Trophoblast cell (in vitro differentiated cells and primary cell): ENCODE results near the gene RNF157.

ENCODE experiments used
- DNase-seq, 2 donors: peaks; one replicate each; pipeline ENCODE4 v3.0.0-alpha.2; 2016
- H2AFZ ChIP-seq: 2 replicates; pipeline ENCODE4 v1.6.1; 2013; ENCODE audit warnings: low read length, moderate library complexity, mild to moderate bottlenecking; ENCODE audit not compliant: insufficient read depth, poor library complexity
- H2AK5ac ChIP-seq: 2 replicates; pipeline ENCODE4 v1.6.1; 2013; ENCODE audit warnings: mild to moderate bottlenecking, low read length
- H2BK120ac ChIP-seq: 2 replicates; pipeline ENCODE4 v1.6.1; 2013; ENCODE audit warnings: low read length, mild to moderate bottlenecking, moderate library complexity; ENCODE audit not compliant: insufficient read depth, poor library complexity
- H2BK12ac ChIP-seq: 2 replicates; pipeline ENCODE4 v1.6.1; 2013; ENCODE audit warnings: mild to moderate bottlenecking, low read length, moderate library complexity
- H2BK5ac ChIP-seq: 2 replicates; pipeline ENCODE4 v1.6.1; 2013; ENCODE audit warnings: low read length, low read depth, moderate library complexity, mild to moderate bottlenecking; ENCODE audit not compliant: poor library complexity
- H3K14ac ChIP-seq: 2 replicates; pipeline ENCODE4 v1.6.1; 2013; ENCODE audit warnings: mild to moderate bottlenecking, low read length
- H3K18ac ChIP-seq: 2 replicates; pipeline ENCODE4 v1.6.1; 2013; ENCODE audit warnings: mild to moderate bottlenecking, low read length
- H3K23ac ChIP-seq: 2 replicates; pipeline ENCODE4 v1.6.1; 2013; ENCODE audit warnings: low read length
- H3K27ac ChIP-seq: 2 replicates; pipeline ENCODE4 v1.5.1; 2013; ENCODE audit warnings: low read depth, mild to moderate bottlenecking, inconsistent platforms, low read length, moderate library complexity
- H3K27me3 ChIP-seq: 2 replicates; pipeline ENCODE4 v1.6.1; 2013; ENCODE audit warnings: inconsistent platforms, mild to moderate bottlenecking, low read length, moderate library complexity; ENCODE audit not compliant: insufficient read depth
- H3K36me3 ChIP-seq, 2 experiments: 1 replicate in 1 of 2; 2 replicates in 1 of 2; pipeline ENCODE4 v1.6.1; 2013; ENCODE audit warnings: low read length in 2 of 2, mild to moderate bottlenecking in 2 of 2, moderate library complexity in 1 of 2; ENCODE audit not compliant: insufficient read depth in 2 of 2, control insufficient read depth in 1 of 2
- H3K4ac ChIP-seq: 2 replicates; pipeline ENCODE4 v1.6.1; 2013; ENCODE audit warnings: low read depth, mild to moderate bottlenecking, low read length, moderate library complexity
- H3K4me1 ChIP-seq, 2 experiments: 1 replicate in 1 of 2; 2 replicates in 1 of 2; pipeline ENCODE4 v1.6.1; 2013; ENCODE audit warnings: low read length in 2 of 2, mild to moderate bottlenecking in 2 of 2, moderate library complexity in 1 of 2; ENCODE audit not compliant: insufficient read depth in 2 of 2, control insufficient read depth in 1 of 2
- H3K4me2 ChIP-seq: 2 replicates; pipeline ENCODE4 v1.6.1; 2013; ENCODE audit warnings: inconsistent platforms, mild to moderate bottlenecking, low read length, moderate library complexity
- H3K4me3 ChIP-seq: 2 replicates; pipeline ENCODE4 v1.5.1; 2013; ENCODE audit warnings: mild to moderate bottlenecking, low read depth, low read length, inconsistent platforms
- H3K79me1 ChIP-seq: one replicate; pipeline ENCODE4 v1.6.1; 2013; ENCODE audit warnings: low read length
- H3K79me2 ChIP-seq: 2 replicates; pipeline ENCODE4 v1.6.1; 2013; ENCODE audit warnings: low read length, mild to moderate bottlenecking; ENCODE audit not compliant: control insufficient read depth, insufficient read depth, poor library complexity
- H3K9ac ChIP-seq: 2 replicates; pipeline ENCODE4 v1.6.1; 2013; ENCODE audit warnings: mild to moderate bottlenecking, low read length
- H3K9me3 ChIP-seq: 2 replicates; pipeline ENCODE4 v1.6.1; 2013; ENCODE audit warnings: low read depth, mild to moderate bottlenecking, control low read depth, inconsistent platforms, low read length; ENCODE audit not compliant: insufficient read depth
- H4K12ac ChIP-seq: 2 replicates; pipeline ENCODE4 v1.6.1; 2013; ENCODE audit warnings: low read depth, mild to moderate bottlenecking, low read length, moderate library complexity
- H4K8ac ChIP-seq: 2 replicates; pipeline ENCODE4 v1.6.1; 2013; ENCODE audit warnings: low read depth, mild to moderate bottlenecking, low read length, moderate library complexity
- H4K91ac ChIP-seq: one replicate; pipeline ENCODE4 v1.6.1; 2013; ENCODE audit warnings: low read depth, mild to moderate bottlenecking, low read length, moderate library complexity
- WGBS: extraction: QIAGEN DNeasy Blood & Tissue Kit; methylation state at CpG from one replicate; pipeline ENCODE4 v1.1.7; 2013; ENCODE audit warnings: missing lambda C conversion rate; ENCODE audit not compliant: insufficient read length, insufficient coverage; ENCODE audit errors: extremely low coverage; 5-methylcytosine and 5-hydroxymethylcytosine counted together

RNF157 gene

GRCh38 chr17:76124582-76125390 lies 115.5 kb downstream of the RNF157 start:
- Histone ChIP-seq H2BK5ac (no peak overlapping the region), H3K4me3 (no peak overlapping the region), H3K9ac (no peak overlapping the region), H4K12ac (no peak overlapping the region), H2BK120ac (no peak overlapping the region), H3K79me1 (peaks cover 8% of the 10 kb centered on the region), H3K18ac (no peak overlapping the region), H3K27me3 (no peaks in the 10 kb centered on the region), H3K36me3 (no peaks in the 10 kb centered on the region), H3K4me1 (peaks cover 0 to 8% of the 10 kb centered on the region in 2 experiments), H4K91ac (no peak overlapping the region), H3K14ac (no peak overlapping the region), H3K27ac (no peak overlapping the region), H3K4ac (no peak overlapping the region), H4K8ac (no peak overlapping the region), H2AK5ac (no peak overlapping the region), H3K23ac (no peak overlapping the region), H2AFZ (no peak overlapping the region), H3K79me2 (no peaks in the 10 kb centered on the region), H3K9me3 (peaks cover 3% of the 10 kb centered on the region), H2BK12ac (no peak overlapping the region), H3K4me2 (no peak overlapping the region)
- DNase-seq: no peak
- WGBS: no CpG with 5 or more reads among the region's 22 CpGs

DNA sequence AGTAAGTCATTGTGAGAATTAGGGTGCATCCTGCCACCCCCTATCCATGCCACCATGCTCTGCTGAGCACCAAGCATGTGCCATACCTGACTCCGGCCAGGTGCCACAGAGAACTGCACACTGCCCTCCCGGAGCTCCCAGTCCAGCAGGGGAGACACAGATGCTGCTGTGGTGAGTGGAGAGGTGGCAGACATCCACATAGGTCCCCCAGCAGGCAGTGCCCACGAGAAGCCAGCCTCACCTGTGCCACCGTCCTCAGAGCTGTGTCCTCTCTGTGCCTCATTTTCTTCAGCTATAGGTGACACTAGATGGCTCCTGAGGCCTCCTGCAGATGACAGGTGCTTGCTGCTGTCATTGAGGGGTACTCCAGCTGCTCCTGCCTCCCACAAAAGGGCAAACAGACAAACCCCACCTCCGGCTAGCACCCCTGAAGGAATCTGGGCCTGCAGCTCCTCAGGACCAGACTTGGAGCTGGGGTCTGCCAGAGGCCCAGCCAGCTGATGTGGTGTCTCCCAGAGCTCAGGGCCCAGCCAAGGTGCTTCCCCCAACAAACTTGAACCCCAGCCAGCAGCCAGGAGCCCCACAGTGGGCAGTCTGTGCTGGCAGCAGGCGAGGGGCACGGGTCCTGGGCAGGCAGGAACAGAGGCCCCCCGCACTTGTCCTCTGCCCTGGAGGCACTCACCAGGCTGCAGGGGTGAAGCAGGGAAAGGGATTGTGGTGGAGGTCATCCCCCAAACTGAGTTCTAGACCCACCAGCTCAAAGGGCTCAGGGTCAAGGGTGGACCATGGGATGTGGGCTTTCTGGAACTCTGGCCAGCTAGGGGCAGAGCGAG lies 116.3 kb downstream of the RNF157 start:
- Histone ChIP-seq H3K9ac (no peak overlapping the region), H3K14ac (no peak overlapping the region), H4K12ac (no peak overlapping the region), H3K79me2 (no peaks in the 10 kb centered on the region), H3K9me3 (peaks cover 3% of the 10 kb centered on the region), H3K23ac (no peak overlapping the region), H4K8ac (no peak overlapping the region), H3K4me1 (peaks cover 0 to 8% of the 10 kb centered on the region in 2 experiments), H2AK5ac (no peak overlapping the region), H3K18ac (no peak overlapping the region), H2BK12ac (no peak overlapping the region), H2AFZ (no peak overlapping the region), H4K91ac (no peak overlapping the region), H3K4me3 (no peak overlapping the region), H3K4me2 (no peak overlapping the region), H3K4ac (no peak overlapping the region), H2BK5ac (no peak overlapping the region), H2BK120ac (no peak overlapping the region), H3K27ac (no peak overlapping the region), H3K36me3 (no peaks in the 10 kb centered on the region), H3K79me1 (peaks cover 8% of the 10 kb centered on the region), H3K27me3 (no peaks in the 10 kb centered on the region)
- no CpG with 5 or more reads among the region's 9 CpGs for WGBS
- DNase-seq: no peak

DNA sequence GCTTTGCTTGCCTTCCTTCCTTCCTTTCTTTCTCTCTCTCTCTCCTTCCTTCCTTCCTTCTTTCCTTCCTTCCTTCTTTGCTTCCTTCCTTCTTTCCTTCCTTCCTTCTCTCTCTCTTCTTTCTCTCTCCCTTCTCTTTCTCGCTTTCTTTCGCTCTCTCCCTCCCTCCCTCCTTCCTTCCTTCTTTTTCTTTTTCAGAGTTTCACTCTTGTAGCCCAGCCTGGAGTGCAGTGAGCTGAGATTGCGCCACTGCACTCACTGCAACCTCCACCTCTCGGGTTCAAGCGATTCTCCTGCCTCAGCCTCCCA lies 117.1 kb downstream of the RNF157 start:
- no peak overlapping the region for H4K8ac ChIP-seq
- no peak overlapping the region for H3K9ac ChIP-seq
- no peaks in the 10 kb centered on the region for H3K79me2 ChIP-seq
- no peak overlapping the region for H2AFZ ChIP-seq
- peaks cover 0 to 8% of the 10 kb centered on the region in 2 experiments for H3K4me1 ChIP-seq
- H3K79me1 ChIP-seq: peaks cover 8% of the 10 kb centered on the region
- no peak overlapping the region for H4K91ac ChIP-seq
- no peak overlapping the region for H3K4ac ChIP-seq
- peaks cover 3% of the 10 kb centered on the region for H3K9me3 ChIP-seq
- H2AK5ac ChIP-seq: no peak overlapping the region
- H3K4me3 ChIP-seq: no peak overlapping the region
- no peak overlapping the region for H2BK12ac ChIP-seq
- WGBS: no CpG with 5 or more reads among the region's 5 CpGs
- H3K23ac ChIP-seq: no peak overlapping the region
- H3K36me3 ChIP-seq: no peaks in the 10 kb centered on the region
- no peak for DNase-seq
- H3K4me2 ChIP-seq: no peak overlapping the region
- no peak overlapping the region for H2BK5ac ChIP-seq
- no peaks in the 10 kb centered on the region for H3K27me3 ChIP-seq
- no peak overlapping the region for H2BK120ac ChIP-seq
- no peak overlapping the region for H3K14ac ChIP-seq
- H3K27ac ChIP-seq: no peak overlapping the region
- H3K18ac ChIP-seq: no peak overlapping the region
- no peak overlapping the region for H4K12ac ChIP-seq

- no peak overlapping the region for H2AFZ ChIP-seq
- H3K14ac ChIP-seq: no peak overlapping the region
- H4K8ac ChIP-seq: no peak overlapping the region
- peak overlapping the region; percentile 39 for H4K91ac ChIP-seq
- no peak overlapping the region for H3K23ac ChIP-seq
- H3K79me1 ChIP-seq: peaks cover 8% of the 10 kb centered on the region
- no peak for DNase-seq
- no CpG with 5 or more reads among the region's 24 CpGs for WGBS
- H2AK5ac ChIP-seq: no peak overlapping the region
- H3K4me3 ChIP-seq: no peak overlapping the region
- H3K79me2 ChIP-seq: no peaks in the 10 kb centered on the region
- peak overlapping the region; percentile 17 for H2BK12ac ChIP-seq
- no peak overlapping the region for H3K4ac ChIP-seq
- H2BK5ac ChIP-seq: no peak overlapping the region
- H3K4me2 ChIP-seq: no peak overlapping the region
- no peaks in the 10 kb centered on the region for H3K27me3 ChIP-seq
- H3K9ac ChIP-seq: no peak overlapping the region
- H4K12ac ChIP-seq: no peak overlapping the region
- H3K9me3 ChIP-seq: peaks cover 3% of the 10 kb centered on the region
- no peak overlapping the region for H3K27ac ChIP-seq
- no peak overlapping the region for H3K18ac ChIP-seq
- peaks cover 0 to 8% of the 10 kb centered on the region in 2 experiments for H3K4me1 ChIP-seq
- H3K36me3 ChIP-seq: no peaks in the 10 kb centered on the region
- H2BK120ac ChIP-seq: no peak overlapping the region
These were observed 117.7 kb downstream of the RNF157 start for GRCh38 chr17:76122431-76123190.
